ENCODE data around the gene TMEM131. TPM values are rescaled to one million over a fixed set of nuclear protein-coding genes. Genes with fewer than 3 reads are reported as not detected.
"Not testable (repeated sequence)": the region's sequence is repeated elsewhere in the genome, so short reads cannot be mapped to it uniquely, and the experiment has no call there.

The TMEM131 gene
- total RNA-seq, 2 experiments from 2014 or later: 25.8 to 32.5 TPM

DNA sequence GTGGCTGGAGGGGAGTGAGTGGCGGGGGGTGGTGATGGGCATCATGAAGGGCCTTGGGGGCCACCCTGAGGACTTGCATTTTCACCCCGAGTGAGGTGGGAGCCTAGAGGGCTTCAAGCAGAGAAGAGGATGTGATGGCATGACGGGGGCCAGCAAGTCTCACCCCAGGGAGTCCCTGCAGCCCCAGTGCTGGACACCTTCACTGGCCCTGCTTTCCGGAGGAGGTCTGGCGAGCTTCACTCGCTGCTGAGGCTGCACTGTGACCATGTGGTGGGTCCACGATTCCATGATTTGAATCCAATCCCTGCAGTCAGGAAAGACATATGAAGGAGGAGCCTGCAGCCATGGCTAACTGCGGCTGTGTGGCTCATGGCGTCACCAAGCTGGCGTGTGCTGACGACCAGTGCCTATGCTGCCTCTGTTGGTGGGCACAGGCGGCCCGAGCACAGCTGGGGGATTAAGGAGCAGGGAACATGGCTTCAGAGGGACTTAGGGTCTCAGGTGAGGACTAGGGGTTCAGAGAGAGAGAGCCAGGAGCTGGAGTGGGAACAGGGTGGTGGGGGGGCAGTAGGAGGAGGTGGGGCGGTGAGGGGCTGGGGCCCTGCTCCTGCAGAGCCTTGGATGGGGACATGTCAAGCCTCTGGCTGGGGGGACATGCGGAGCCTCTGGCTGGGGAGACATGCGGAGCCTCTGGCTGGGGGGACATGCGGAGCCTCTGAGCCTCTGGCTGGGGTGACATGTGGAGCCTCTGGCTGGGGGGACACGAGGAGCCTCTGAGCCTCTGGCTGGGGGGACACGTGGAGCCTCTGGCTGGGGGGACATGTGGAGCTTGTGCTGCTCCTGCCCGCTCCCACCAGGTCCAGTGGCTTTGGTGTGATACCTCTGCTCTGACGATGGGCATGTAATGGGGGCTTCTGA is 278.8 kb downstream of the TMEM131 start:
- Mint-ChIP-seq H3K27me3 (no peaks in the 10 kb centered on the region), H3K9me3 (ENCODE audit: low read depth) (no peaks in the 10 kb centered on the region), H3K27ac (peak overlapping the region; percentile 95), H3K4me3 (peak overlapping the region; percentile 71), H3K36me3 (ENCODE audit: low read depth) (peaks cover 60% of the 10 kb centered on the region), H3K4me1 (peaks cover 72% of the 10 kb centered on the region)
- DNase-seq (peak; percentile 3), ATAC-seq (no peak)
- intact Hi-C loops (cut with DNase I, micrococcal nuclease): loop anchor here (10.0 kb wide), 2 partner anchors 668 to 1618 kb away; partner anchors contain the start of genes EIF5B (in 1 of the 2) and TXNDC9 (in 1 of the 2)
- ChIA-PET POLR2A (interaction anchor here (0.5 to 1.8 kb wide), 2 partner anchors 11 to 360 kb away, joined by 3 to 6 read pairs; no protein-coding TSS in a partner anchor), CTCF (interaction anchor here (0.5 to 3.7 kb wide), 7 partner anchors 8 to 1438 kb away, joined by 3 to 26 read pairs (median 3); partner anchors contain the start of genes COX5B, LIPT1 and TSGA10)

GRCh38 chr2:97715951-97716694 is 279.6 kb downstream of the TMEM131 start:
- Mint-ChIP-seq H3K9me3 (ENCODE audit: low read depth) (no peaks in the 10 kb centered on the region), H3K4me1 (peaks cover 79% of the 10 kb centered on the region), H3K36me3 (ENCODE audit: low read depth) (peaks cover 58% of the 10 kb centered on the region), H3K27me3 (no peaks in the 10 kb centered on the region), H3K4me3 (peak overlapping the region; percentile 93), H3K27ac (peak overlapping the region; percentile 99)
- DNase-seq: peak; percentile 3
- POLR2A ChIA-PET: interaction anchor here (1.7 kb wide), 1 partner anchor 12 kb away, joined by 3 read pairs; no protein-coding TSS in a partner anchor
- intact Hi-C loops (cut with DNase I, micrococcal nuclease): loop anchor here (10.0 kb wide), 2 partner anchors 669 to 1619 kb away; partner anchors contain the start of genes EIF5B (in 1 of the 2) and TXNDC9 (in 1 of the 2)
- ATAC-seq: no peak
- CTCF ChIA-PET: interaction anchor here (0.7 to 8.1 kb wide), 4 partner anchors 10 to 1464 kb away, joined by 3 to 42 read pairs (median 16); no protein-coding TSS in a partner anchor

- peak overlapping the region; percentile 99 for H3K27ac Mint-ChIP-seq
- H3K9me3 Mint-ChIP-seq (ENCODE audit: low read depth): no peaks in the 10 kb centered on the region
- ATAC-seq: no peak
- no peak for DNase-seq
- H3K27me3 Mint-ChIP-seq: no peaks in the 10 kb centered on the region
- ChIA-PET POLR2A (interaction anchor here (0.9 to 1.8 kb wide), 5 partner anchors 11 to 124 kb away, joined by 3 to 8 read pairs (median 4); partner anchors contain the start of gene ACTR1B), CTCF (interaction anchor here (0.6 to 9.7 kb wide), 8 partner anchors 11 to 1465 kb away, joined by 3 to 162 read pairs (median 7); no protein-coding TSS in a partner anchor)
- intact Hi-C loops (cut with DNase I, micrococcal nuclease): loop anchor here (5.0 to 10.0 kb wide), 4 partner anchors 53 to 1620 kb away; partner anchors contain the start of genes ACTR1B (in 1 of the 2), EIF5B (in 1 of the 2), TMEM131 (in 1 of the 2) and TXNDC9 (in 1 of the 2)
- peaks cover 79% of the 10 kb centered on the region for H3K4me1 Mint-ChIP-seq
- peak overlapping the region; percentile 93 for H3K4me3 Mint-ChIP-seq
- H3K36me3 Mint-ChIP-seq (ENCODE audit: low read depth): peaks cover 50% of the 10 kb centered on the region
Observed at GRCh38 chr2:97714950-97715652, 280.6 kb downstream of the TMEM131 start.

DNA sequence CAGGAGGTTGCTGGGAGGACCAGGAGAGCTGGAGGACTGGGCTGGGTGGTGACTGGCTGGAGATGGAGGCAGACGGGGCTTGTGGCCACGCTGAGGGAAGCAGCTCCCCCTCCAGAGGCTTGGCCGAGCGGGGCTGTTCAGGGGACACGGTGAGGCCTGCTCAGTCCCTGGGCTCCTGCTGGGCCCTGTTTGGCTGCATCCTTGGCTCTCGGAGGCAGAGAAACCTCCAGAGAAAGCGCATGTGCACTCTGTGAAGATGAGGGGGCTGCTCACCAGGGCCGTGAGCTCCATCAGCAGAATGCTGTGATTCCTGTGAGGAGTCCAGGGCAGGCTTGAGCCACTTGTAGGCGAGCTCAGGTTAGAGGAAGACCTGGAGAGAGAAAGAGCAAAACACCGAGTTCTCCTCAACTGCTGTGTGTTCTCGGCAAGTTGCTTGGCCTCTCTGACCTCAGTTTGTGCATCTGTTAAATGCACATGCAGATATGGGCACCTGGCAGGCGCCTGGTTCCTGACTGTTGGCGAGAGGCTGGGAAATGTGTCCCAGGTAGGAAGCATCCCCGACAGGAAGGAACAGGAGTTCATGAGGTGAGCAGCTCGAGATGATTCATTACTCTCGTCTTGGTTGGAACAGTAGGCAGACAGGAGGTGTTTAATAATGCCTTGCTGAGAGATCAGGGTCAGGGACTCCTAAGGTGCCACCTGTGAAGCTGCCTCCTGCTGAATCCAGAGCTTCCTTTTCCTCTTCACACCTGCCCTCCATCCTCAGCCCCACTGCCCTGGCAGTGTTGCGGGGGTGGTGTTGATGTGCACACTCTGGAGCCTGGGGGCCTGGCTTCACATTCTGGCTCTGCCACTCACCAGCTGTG is 281.4 kb downstream of the TMEM131 start:
- Mint-ChIP-seq H3K27ac (peak overlapping the region; percentile 99), H3K4me1 (peaks cover 74% of the 10 kb centered on the region), H3K36me3 (ENCODE audit: low read depth) (peaks cover 44% of the 10 kb centered on the region), H3K27me3 (no peaks in the 10 kb centered on the region), H3K9me3 (ENCODE audit: low read depth) (no peaks in the 10 kb centered on the region), H3K4me3 (peak overlapping the region; percentile 93)
- ChIA-PET CTCF (interaction anchor here (0.5 to 9.7 kb wide), 14 partner anchors 9 to 500 kb away, joined by 3 to 162 read pairs (median 7); partner anchors contain the start of genes ACTR1B and ANKRD36B), POLR2A (interaction anchor here (0.6 to 1.8 kb wide), 8 partner anchors 12 to 123 kb away, joined by 3 to 8 read pairs (median 4); partner anchors contain the start of genes ACTR1B and COX5B)
- peak; percentile 27 for ATAC-seq
- peak; percentile 61 for DNase-seq
- intact Hi-C loops (cut with DNase I, micrococcal nuclease): loop anchor here (5.0 to 10.0 kb wide), 4 partner anchors 52 to 1620 kb away; partner anchors contain the start of genes ACTR1B (in 1 of the 2), EIF5B (in 1 of the 2), TMEM131 (in 1 of the 2) and TXNDC9 (in 1 of the 2)

- Mint-ChIP-seq H3K4me1 (peaks cover 66% of the 10 kb centered on the region), H3K27ac (peak within 1 kb of the TSS; percentile 99), H3K36me3 (ENCODE audit: low read depth) (peaks cover 36% of the 10 kb centered on the region), H3K27me3 (no peaks in the 10 kb centered on the region), H3K9me3 (ENCODE audit: low read depth) (no peaks in the 10 kb centered on the region), H3K4me3 (peak within 1 kb of the TSS; percentile 93)
- peak; percentile 57 for ATAC-seq
- POLR2A ChIA-PET: interaction anchor here (1.2 to 1.8 kb wide), 5 partner anchors 14 to 67 kb away, joined by 3 to 8 read pairs (median 5); partner anchors contain the start of gene COX5B
- intact Hi-C loops (cut with DNase I, micrococcal nuclease): loop anchor here (1.0 to 10.0 kb wide), 6 partner anchors 49 to 1621 kb away; partner anchors contain the start of genes ACTR1B (in 2 of the 2), EIF5B (in 1 of the 2), TMEM131 (in 1 of the 2) and TXNDC9 (in 1 of the 2)
- DNase-seq: peak; percentile 81
- CTCF ChIA-PET: interaction anchor here (0.6 to 9.7 kb wide), 13 partner anchors 8 to 748 kb away, joined by 3 to 162 read pairs (median 5); partner anchors contain the start of genes ACTR1B and ANKRD36B
Observed at GRCh38 chr2:97713296-97714083, 282.3 kb downstream of the TMEM131 start, which contains the start of gene ZAP70. TSS of gene ZAP70 (plus strand) at chr2:97713576. CDS start at chr2:97724037, 10,461 bp downstream.

GRCh38 chr2:97712693-97713295 is 283.0 kb downstream of the TMEM131 start:
- POLR2A ChIA-PET: interaction anchor here (1.2 to 1.4 kb wide), 4 partner anchors 13 to 67 kb away, joined by 3 to 6 read pairs (median 4); partner anchors contain the start of gene COX5B
- peaks cover 34% of the 10 kb centered on the region for H3K36me3 Mint-ChIP-seq (ENCODE audit: low read depth)
- H3K9me3 Mint-ChIP-seq (ENCODE audit: low read depth): no peaks in the 10 kb centered on the region
- peak overlapping the region; percentile 93 for H3K4me3 Mint-ChIP-seq
- DNase-seq (peak; percentile 71), ATAC-seq (peak; percentile 38)
- CTCF ChIA-PET: interaction anchor here (0.6 to 9.7 kb wide), 13 partner anchors 13 to 844 kb away, joined by 3 to 162 read pairs (median 5); partner anchors contain the start of genes ACTR1B and ANKRD36B
- peak overlapping the region; percentile 99 for H3K27ac Mint-ChIP-seq
- intact Hi-C loops (cut with DNase I, micrococcal nuclease): loop anchor here (1.0 to 10.0 kb wide), 6 partner anchors 48 to 1622 kb away; partner anchors contain the start of genes ACTR1B (in 2 of the 2), EIF5B (in 1 of the 2), TMEM131 (in 1 of the 2) and TXNDC9 (in 1 of the 2)
- no peaks in the 10 kb centered on the region for H3K27me3 Mint-ChIP-seq
- H3K4me1 Mint-ChIP-seq: peaks cover 62% of the 10 kb centered on the region

- peaks cover 57% of the 10 kb centered on the region for H3K4me1 Mint-ChIP-seq
- not testable (repeated sequence) for H3K9me3 Mint-ChIP-seq (ENCODE audit: low read depth); ATAC-seq; H3K27me3 Mint-ChIP-seq; DNase-seq
- ChIA-PET CTCF (interaction anchor here (0.6 to 9.7 kb wide), 11 partner anchors 13 to 845 kb away, joined by 3 to 162 read pairs (median 11); partner anchors contain the start of genes ACTR1B and ANKRD36B), POLR2A (interaction anchor here (1.2 kb wide), 2 partner anchors 29 to 41 kb away, joined by 3 read pairs; no protein-coding TSS in a partner anchor)
- peak overlapping the region; percentile 93 for H3K4me3 Mint-ChIP-seq
- H3K27ac Mint-ChIP-seq: peak overlapping the region; percentile 78
- peaks cover 34% of the 10 kb centered on the region for H3K36me3 Mint-ChIP-seq (ENCODE audit: low read depth)
- intact Hi-C loops (cut with DNase I, micrococcal nuclease): loop anchor here (5.0 to 10.0 kb wide), 4 partner anchors 50 to 1623 kb away; partner anchors contain the start of genes ACTR1B (in 1 of the 2), EIF5B (in 1 of the 2), TMEM131 (in 1 of the 2) and TXNDC9 (in 1 of the 2)
Observed at GRCh38 chr2:97712175-97712574, 283.6 kb downstream of the TMEM131 start.

DNA sequence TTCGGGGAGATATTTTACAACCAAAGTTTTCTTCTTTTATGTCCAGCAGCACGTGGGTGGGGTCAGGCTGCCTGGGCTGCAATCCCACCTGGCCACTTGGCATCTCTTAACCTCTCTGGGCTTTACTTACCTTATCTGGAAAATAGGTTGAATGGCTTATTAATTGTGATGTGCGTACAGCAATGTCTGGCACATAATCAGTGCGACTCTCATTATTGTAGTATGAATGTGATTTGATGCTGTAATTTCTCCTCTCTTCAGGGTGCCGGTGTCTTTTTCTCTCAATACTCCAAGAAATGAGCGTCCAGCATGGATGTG is 284.4 kb downstream of the TMEM131 start:
- intact Hi-C loops (cut with DNase I, micrococcal nuclease): loop anchor here (2.0 to 10.0 kb wide), 5 partner anchors 49 to 1623 kb away; partner anchors contain the start of genes ACTR1B (in 1 of the 2), EIF5B (in 1 of the 2), TMEM131 (in 1 of the 2) and TXNDC9 (in 1 of the 2)
- Mint-ChIP-seq H3K36me3 (ENCODE audit: low read depth) (peaks cover 27% of the 10 kb centered on the region), H3K4me1 (peaks cover 50% of the 10 kb centered on the region), H3K27ac (peak overlapping the region; percentile 78), H3K27me3 (no peaks in the 10 kb centered on the region), H3K4me3 (no peak overlapping the region), H3K9me3 (ENCODE audit: low read depth) (no peaks in the 10 kb centered on the region)
- ATAC-seq: no peak
- DNase-seq: no peak
- POLR2A ChIA-PET: no interaction called here
- CTCF ChIA-PET: interaction anchor here (0.6 to 9.7 kb wide), 7 partner anchors 12 to 292 kb away, joined by 3 to 162 read pairs (median 17); partner anchors contain the start of gene ANKRD36B
